CD14-positive monocyte (primary cell): ENCODE measurements around the gene NEUROD4. TPM values are rescaled to one million over a fixed set of nuclear protein-coding genes. Genes with fewer than 3 reads are reported as not detected.

ENCODE experiments used
- DNase-seq, 3 donors: peaks; one replicate each; pipeline ENCODE4 v3.0.0-alpha.2; 2011 to 2022
- H2AFZ ChIP-seq: 2 replicates; pipeline ENCODE4 v1.6.0; 2012; ENCODE audit warnings: mild to moderate bottlenecking, low read depth, low read length, inconsistent platforms; ENCODE audit not compliant: insufficient read depth, poor library complexity, severe bottlenecking
- H3K27ac ChIP-seq, 2 donors: 1 replicate in 1 of 2; 2 replicates in 1 of 2; pipeline ENCODE4 v1.5.1; 2012 to 2013; ENCODE audit warnings: low read length in 2 of 2, control low read depth in 1 of 2, inconsistent platforms in 1 of 2, low read depth in 1 of 2, mild to moderate bottlenecking in 1 of 2
- H3K27me3 ChIP-seq, 2 donors: one replicate each; pipeline versions ENCODE4 v1.6.0 to v1.6.1; 2011 to 2013; ENCODE audit warnings: low read length in 2 of 2; ENCODE audit not compliant: control insufficient read depth in 2 of 2, insufficient read depth in 2 of 2
- H3K36me3 ChIP-seq, 2 donors: replicated peaks in 1 of 2; 1 replicate in 1 of 2; 2 replicates in 1 of 2; pipeline versions ENCODE4 v1.5.1 to v1.6.1; 2012 to 2013; ENCODE audit warnings: low read length in 2 of 2, control low read depth in 1 of 2, inconsistent platforms in 1 of 2, mild to moderate bottlenecking in 1 of 2; ENCODE audit not compliant: insufficient read depth in 2 of 2, control insufficient read depth in 1 of 2
- H3K4me1 ChIP-seq, 2 donors: 1 replicate in 1 of 2; 2 replicates in 1 of 2; pipeline versions ENCODE4 v1.5.1 to v1.6.1; 2012 to 2013; ENCODE audit warnings: low read length in 2 of 2, control low read depth in 1 of 2, inconsistent platforms in 1 of 2, mild to moderate bottlenecking in 1 of 2, moderate library complexity in 1 of 2; ENCODE audit not compliant: insufficient read depth in 2 of 2, control insufficient read depth in 1 of 2
- H3K4me2 ChIP-seq: replicated peaks from 2 replicates; pipeline ENCODE3; 2012; ENCODE audit warnings: low read length, moderate library complexity, mild to moderate bottlenecking; ENCODE audit not compliant: poor library complexity, severe bottlenecking; ENCODE audit errors: extremely low read depth
- H3K4me3 ChIP-seq, 3 experiments: fragments of 200-600 bp in 1 of 3; sonication (generic) in 1 of 3; replicated peaks in 1 of 3; 1 replicate in 2 of 3; 2 replicates in 1 of 3; pipeline ENCODE4 v1.5.1; 2011 to 2013; ENCODE audit warnings: low read length in 3 of 3, mild to moderate bottlenecking in 3 of 3, control low read depth in 2 of 3, low read depth in 2 of 3, inconsistent platforms in 1 of 3, moderate library complexity in 1 of 3
- H3K79me2 ChIP-seq: 2 replicates; pipeline ENCODE4 v1.6.0; 2012; ENCODE audit warnings: mild to moderate bottlenecking, control low read depth, inconsistent platforms, low read length, moderate library complexity; ENCODE audit not compliant: insufficient read depth
- H3K9ac ChIP-seq: 2 replicates; pipeline ENCODE4 v1.6.0; 2017; ENCODE audit warnings: low read length, mild to moderate bottlenecking; ENCODE audit not compliant: insufficient read depth, poor library complexity, severe bottlenecking
- H3K9me3 ChIP-seq, 2 donors: replicated peaks in 1 of 2; 1 replicate in 1 of 2; 2 replicates in 1 of 2; pipeline versions ENCODE4 v1.5.1 to v1.6.1; 2012 to 2013; ENCODE audit warnings: low read length in 2 of 2, control low read depth in 1 of 2; ENCODE audit not compliant: control insufficient read depth in 1 of 2, insufficient read depth in 1 of 2
- H4K20me1 ChIP-seq: 2 replicates; pipeline ENCODE4 v1.6.0; 2012; ENCODE audit warnings: mild to moderate bottlenecking, low read length, control low read depth, moderate library complexity; ENCODE audit not compliant: insufficient read depth
- H3K27ac Mint-ChIP-seq, 7 donors: one replicate each; pipeline ENCODE4 v1.8.0; 2020; ENCODE audit warnings: mild to moderate bottlenecking in 7 of 7, mixed read lengths in 7 of 7, moderate library complexity in 6 of 7, inconsistent platforms in 2 of 7
- H3K27me3 Mint-ChIP-seq, 3 donors: one replicate each; pipeline ENCODE4 v1.8.0; 2021 to 2022; ENCODE audit warnings: low read depth in 3 of 3, mild to moderate bottlenecking in 3 of 3, mixed read lengths in 3 of 3, moderate library complexity in 3 of 3, inconsistent platforms in 1 of 3
- H3K36me3 Mint-ChIP-seq, 2 donors: one replicate each; pipeline ENCODE4 v1.8.0; 2020; ENCODE audit warnings: mixed read lengths in 2 of 2, inconsistent platforms in 1 of 2, mild to moderate bottlenecking in 1 of 2
- H3K4me1 Mint-ChIP-seq: one replicate; pipeline ENCODE4 v1.8.0; 2020; ENCODE audit warnings: mild to moderate bottlenecking, mixed read lengths
- H3K4me3 Mint-ChIP-seq, 2 donors: one replicate each; pipeline ENCODE4 v1.8.0; 2020; ENCODE audit warnings: mild to moderate bottlenecking in 2 of 2, mixed read lengths in 2 of 2, moderate library complexity in 1 of 2
- H3K9me3 Mint-ChIP-seq, 7 donors: one replicate each; pipeline ENCODE4 v1.8.0; 2020 to 2022; ENCODE audit warnings: mixed read lengths in 7 of 7, mild to moderate bottlenecking in 6 of 7, moderate library complexity in 6 of 7, inconsistent platforms in 2 of 7
- WGBS: methylation state at CpG from one replicate; pipeline ENCODE4 v1.1.5; 2013; ENCODE audit warnings: missing lambda C conversion rate; ENCODE audit not compliant: insufficient coverage; 5-methylcytosine and 5-hydroxymethylcytosine counted together
- intact Hi-C, 2 donors: fragments of 100-400 bp; cut with micrococcal nuclease; formaldehyde crosslinking; loops; one replicate each; pipeline versions ENCODE4 v1.15.0 to v1.15.1; 2023
- polyA plus RNA-seq, 3 donors: library from polyadenylated mRNA; depleted of rRNA in 1 of 3; unstranded in 2 of 3; stranded (reverse) in 1 of 3; fragments of 300-500 nt in 2 of 3; fragments of >200 nt in 1 of 3; fragmentation: Illumina TruSeq in 2 of 3; gene quantifications; 1 replicate in 2 of 3; 2 replicates in 1 of 3; pipeline ENCODE4 v1.2.3, GENCODE V29; 2012 to 2021
- TF ChIP-seq, protein P1 (sequence below): fragments of 200-600 bp; IDR thresholded peaks from one replicate; pipeline ENCODE4 v1.8.0; 2022; ENCODE audit warnings: antibody characterized with exemption, mild to moderate bottlenecking

The NEUROD4 gene
- polyA plus RNA-seq, 3 donors: not detected

DNA sequence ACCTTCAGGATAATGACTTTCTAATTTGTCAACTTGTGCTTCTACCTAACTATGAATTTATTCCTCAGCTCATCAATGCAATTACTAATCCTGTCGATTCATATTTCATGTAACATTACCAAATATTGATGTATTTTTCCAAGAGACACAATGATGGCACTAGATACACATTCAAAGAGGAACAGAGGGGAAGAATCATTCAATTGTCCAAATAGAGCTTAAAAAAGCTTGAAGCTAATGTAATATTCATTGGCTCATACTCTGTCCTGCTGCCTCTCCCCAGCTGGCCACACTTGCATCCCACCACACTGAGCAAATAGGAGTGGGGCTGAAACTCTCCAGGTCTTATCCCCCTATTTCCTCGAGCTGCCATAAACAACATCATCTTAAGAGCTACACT lies 44.5 kb upstream of the NEUROD4 start:
- Histone ChIP-seq H3K4me1 (no peaks in the 10 kb centered on the region), H2AFZ (no peak overlapping the region), H3K36me3 (no peaks in the 10 kb centered on the region), H3K9me3 (no peaks in the 10 kb centered on the region), H3K79me2 (no peaks in the 10 kb centered on the region), H3K4me3 (no peak overlapping the region), H3K27ac (no peak overlapping the region), H4K20me1 (no peaks in the 10 kb centered on the region), H3K4me2 (no peak overlapping the region), H3K27me3 (no peaks in the 10 kb centered on the region), H3K9ac (no peak overlapping the region)
- Mint-ChIP-seq H3K9me3 (no peaks in the 10 kb centered on the region), H3K27me3 (peaks cover 0 to 1% (median 0%) of the 10 kb centered on the region in 3 donors), H3K27ac (no peak overlapping the region), H3K4me3 (no peak overlapping the region), H3K4me1 (peaks cover 11% of the 10 kb centered on the region), H3K36me3 (peaks cover 4 to 7% of the 10 kb centered on the region in 2 donors)
- intact Hi-C loops: no loop called here
- WGBS: no CpG with 5 or more reads among the region's 2 CpGs
- TF ChIP-seq, protein P1, sequence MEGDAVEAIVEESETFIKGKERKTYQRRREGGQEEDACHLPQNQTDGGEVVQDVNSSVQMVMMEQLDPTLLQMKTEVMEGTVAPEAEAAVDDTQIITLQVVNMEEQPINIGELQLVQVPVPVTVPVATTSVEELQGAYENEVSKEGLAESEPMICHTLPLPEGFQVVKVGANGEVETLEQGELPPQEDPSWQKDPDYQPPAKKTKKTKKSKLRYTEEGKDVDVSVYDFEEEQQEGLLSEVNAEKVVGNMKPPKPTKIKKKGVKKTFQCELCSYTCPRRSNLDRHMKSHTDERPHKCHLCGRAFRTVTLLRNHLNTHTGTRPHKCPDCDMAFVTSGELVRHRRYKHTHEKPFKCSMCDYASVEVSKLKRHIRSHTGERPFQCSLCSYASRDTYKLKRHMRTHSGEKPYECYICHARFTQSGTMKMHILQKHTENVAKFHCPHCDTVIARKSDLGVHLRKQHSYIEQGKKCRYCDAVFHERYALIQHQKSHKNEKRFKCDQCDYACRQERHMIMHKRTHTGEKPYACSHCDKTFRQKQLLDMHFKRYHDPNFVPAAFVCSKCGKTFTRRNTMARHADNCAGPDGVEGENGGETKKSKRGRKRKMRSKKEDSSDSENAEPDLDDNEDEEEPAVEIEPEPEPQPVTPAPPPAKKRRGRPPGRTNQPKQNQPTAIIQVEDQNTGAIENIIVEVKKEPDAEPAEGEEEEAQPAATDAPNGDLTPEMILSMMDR: no peak
- DNase-seq: no peak

DNA sequence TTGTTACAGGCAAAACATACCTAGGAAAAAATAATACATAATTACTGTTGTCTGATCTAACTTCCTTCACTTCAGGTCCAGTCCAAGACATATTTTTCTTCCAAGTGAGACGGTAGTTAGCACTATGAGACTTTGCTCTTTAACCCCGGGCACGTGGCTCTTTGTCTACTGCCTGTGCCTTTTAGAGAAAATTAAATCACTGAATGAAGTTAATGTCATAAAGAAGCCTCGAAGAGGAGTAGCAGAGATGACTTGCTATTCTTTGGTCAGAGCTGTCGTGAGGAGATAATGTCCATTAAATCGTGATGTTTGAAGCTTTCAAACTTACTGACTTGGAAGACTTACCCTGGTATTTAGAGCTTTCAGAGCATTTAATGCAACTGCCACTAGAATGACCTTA lies 43.9 kb upstream of the NEUROD4 start:
- no peak overlapping the region for H3K9ac ChIP-seq
- H3K36me3 ChIP-seq: no peaks in the 10 kb centered on the region
- Mint-ChIP-seq H3K4me1 (peaks cover 14% of the 10 kb centered on the region), H3K27ac (no peak overlapping the region), H3K4me3 (no peak overlapping the region), H3K36me3 (peaks cover 4 to 8% of the 10 kb centered on the region in 2 donors), H3K27me3 (no peaks in the 10 kb centered on the region), H3K9me3 (no peaks in the 10 kb centered on the region)
- 80% methylated on average over 3 of the region's 6 CpGs for WGBS
- no peaks in the 10 kb centered on the region for H3K27me3 ChIP-seq
- no peaks in the 10 kb centered on the region for H3K9me3 ChIP-seq
- no peak overlapping the region for H3K4me3 ChIP-seq
- H4K20me1 ChIP-seq: no peaks in the 10 kb centered on the region
- H3K79me2 ChIP-seq: no peaks in the 10 kb centered on the region
- DNase-seq: no peak
- TF ChIP-seq, protein P1: no peak
- no peaks in the 10 kb centered on the region for H3K4me1 ChIP-seq
- intact Hi-C loops: no loop called here
- no peak overlapping the region for H3K4me2 ChIP-seq
- H3K27ac ChIP-seq: no peak overlapping the region
- no peak overlapping the region for H2AFZ ChIP-seq
